Activated T-cell treated with anti-CD3 and anti-CD28 coated beads, Interleukin-2, amount 50 U/mL, for 72 hours (primary cell): ENCODE measurements around the gene VCX3B. TPM values are rescaled to one million over a fixed set of nuclear protein-coding genes. Genes with fewer than 3 reads are reported as not detected.
"Not testable (repeated sequence)": the region's sequence is repeated elsewhere in the genome, so short reads cannot be mapped to it uniquely, and the experiment has no call there.

Source experiments
- ATAC-seq, 2 donors: fragments of 150-1000 bp; cut with Tn5 transposase; replicated peaks in 1 of 2; 2 replicates each; pipeline ENCODE4 v1.10.0; 2021; ENCODE audit warnings: moderate library complexity in 2 of 2, mild to moderate bottlenecking in 1 of 2
- DNase-seq, 2 donors: peaks; one replicate each; pipeline ENCODE4 v3.0.0; 2021 to 2022; ENCODE audit warnings: mixed read lengths in 1 of 2
- H3K27ac Mint-ChIP-seq: one replicate; pipeline ENCODE4 v1.8.0; 2022; ENCODE audit warnings: mild to moderate bottlenecking, moderate library complexity, mixed read lengths
- H3K27me3 Mint-ChIP-seq: one replicate; pipeline ENCODE4 v1.8.0; 2022; ENCODE audit warnings: low read depth, mixed read lengths
- H3K36me3 Mint-ChIP-seq, 2 donors: one replicate each; pipeline ENCODE4 v1.8.0; 2022; ENCODE audit warnings: mixed read lengths in 2 of 2, mild to moderate bottlenecking in 1 of 2; ENCODE audit not compliant: insufficient read depth in 2 of 2
- H3K4me1 Mint-ChIP-seq: one replicate; pipeline ENCODE4 v1.8.0; 2022; ENCODE audit warnings: low read depth, mixed read lengths
- H3K4me3 Mint-ChIP-seq, 2 donors: one replicate each; pipeline ENCODE4 v1.8.0; 2022; ENCODE audit warnings: mild to moderate bottlenecking in 2 of 2, mixed read lengths in 2 of 2, moderate library complexity in 2 of 2
- H3K9me3 Mint-ChIP-seq, 2 donors: one replicate each; pipeline ENCODE4 v1.8.0; 2022; ENCODE audit warnings: mixed read lengths in 2 of 2
- total RNA-seq, 2 donors: library from RNA; stranded (reverse); gene quantifications; one replicate each; pipeline ENCODE4 v1.2.3, GENCODE V29; 2022

VCX3B gene
- total RNA-seq, result not detected

DNA sequence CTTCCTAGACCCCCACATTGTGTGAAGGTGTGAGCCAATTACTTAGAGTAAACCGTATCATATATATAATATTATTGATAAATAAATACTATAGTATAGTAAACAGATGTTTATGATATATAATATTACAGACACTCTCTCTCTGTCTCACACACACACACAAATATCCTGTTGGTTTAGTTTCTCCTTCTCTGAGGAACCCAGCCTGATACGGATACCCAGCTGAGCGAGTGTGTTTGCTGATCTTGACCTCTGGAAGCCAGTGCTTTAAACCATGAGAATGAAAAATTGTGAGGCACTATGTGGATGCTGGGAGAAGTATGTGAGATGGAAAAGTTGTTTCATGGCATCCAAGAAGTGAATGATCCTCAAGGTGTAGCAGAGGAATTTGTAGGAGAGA, at the start of gene VCX3B:
VCX3B (plus strand) TSS at position 301 of the 400 bp plus-strand sequence. CDS start 621 bp downstream, outside the sequence.
- H3K4me3 Mint-ChIP-seq, DNase-seq, H3K9me3 Mint-ChIP-seq, H3K27me3 Mint-ChIP-seq, H3K36me3 Mint-ChIP-seq, H3K4me1 Mint-ChIP-seq, H3K27ac Mint-ChIP-seq, ATAC-seq: not testable (repeated sequence)

DNA sequence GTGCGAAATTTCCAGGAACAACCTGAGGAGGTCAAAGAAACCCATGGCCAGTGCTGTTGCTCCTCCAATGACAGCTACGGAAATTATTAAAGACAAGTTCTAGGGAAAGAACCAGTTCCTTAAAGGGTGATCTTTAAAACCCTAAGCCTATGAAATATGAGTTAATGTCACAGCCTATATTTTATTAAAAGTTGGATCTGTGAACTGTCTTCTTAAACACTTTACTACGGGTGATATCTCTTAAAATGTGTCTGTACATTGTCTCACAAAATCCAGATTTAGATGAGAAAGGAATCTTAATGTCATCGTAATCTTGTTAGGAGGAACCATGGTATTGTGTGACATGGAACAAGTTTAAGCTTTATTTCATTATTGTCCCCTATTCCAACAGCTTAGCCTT, 46.3 kb upstream of the VCX3B start:
- DNase-seq, result no peak
- ATAC-seq, result no peak
- Mint-ChIP-seq H3K27ac (no peak overlapping the region), H3K4me1 (no peaks in the 10 kb centered on the region), H3K27me3 (no peaks in the 10 kb centered on the region), H3K4me3 (no peak overlapping the region), H3K9me3 (peaks cover 0 to 20% of the 10 kb centered on the region in 2 donors), H3K36me3 (peaks cover 0 to 2% of the 10 kb centered on the region in 2 donors)

DNA sequence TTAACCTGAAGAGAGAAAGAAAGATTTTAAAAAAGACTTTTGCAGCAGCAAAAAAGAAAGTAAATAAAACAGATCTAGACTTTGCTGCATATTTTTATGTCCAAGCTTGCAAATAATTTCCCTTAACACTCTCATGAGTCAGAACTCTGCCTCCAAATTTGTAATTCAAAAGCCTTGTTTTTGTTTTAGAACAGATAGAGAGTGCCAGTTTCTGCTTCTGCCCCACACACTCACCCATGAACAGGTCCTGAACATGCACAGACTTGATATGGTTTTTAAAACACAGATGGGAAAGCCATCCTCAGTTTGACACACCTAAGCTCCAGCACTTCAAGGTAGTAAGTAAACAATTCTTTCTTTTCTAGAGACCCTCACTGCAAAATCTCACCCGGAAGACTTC, 39.7 kb upstream of the VCX3B start:
- Mint-ChIP-seq H3K9me3 (peaks cover 4 to 8% of the 10 kb centered on the region in 2 donors), H3K36me3 (peaks cover 0 to 2% of the 10 kb centered on the region in 2 donors), H3K4me1 (no peaks in the 10 kb centered on the region), H3K4me3 (no peak overlapping the region), H3K27me3 (no peaks in the 10 kb centered on the region), H3K27ac (no peak overlapping the region)
- no peak for DNase-seq
- no peak for ATAC-seq

DNA sequence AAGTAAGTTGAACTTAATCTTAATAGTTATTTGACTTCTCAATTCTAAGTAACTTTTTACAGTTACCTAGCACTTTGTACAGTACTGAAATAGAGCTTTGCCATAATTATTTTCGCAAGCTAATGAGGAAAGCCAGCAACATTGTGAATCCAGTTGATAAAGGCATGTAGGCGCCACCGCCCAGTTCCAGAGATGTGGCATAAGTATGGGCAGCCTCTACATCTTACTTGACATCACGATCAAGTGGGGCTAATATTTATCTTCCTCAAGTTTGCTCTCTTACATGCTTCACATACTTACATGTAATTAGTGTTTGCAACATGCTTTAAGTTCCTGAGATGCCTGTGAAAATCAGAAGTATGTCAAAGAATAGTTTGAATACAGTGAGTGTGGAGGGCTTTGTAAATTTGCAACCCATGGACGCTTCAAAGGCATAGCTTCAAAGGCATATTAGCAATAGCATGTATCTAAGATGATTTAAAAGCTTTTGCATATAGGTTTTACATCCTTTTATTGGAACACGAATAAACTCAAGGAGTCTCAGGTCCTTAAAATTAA, 34.9 kb upstream of the VCX3B start:
- no peak overlapping the region for H3K4me3 Mint-ChIP-seq
- H3K36me3 Mint-ChIP-seq, result peaks cover 0 to 2% of the 10 kb centered on the region in 2 donors
- no peaks in the 10 kb centered on the region for H3K27me3 Mint-ChIP-seq
- DNase-seq, result no peak
- no peak overlapping the region for H3K27ac Mint-ChIP-seq
- H3K9me3 Mint-ChIP-seq, result peaks cover 2 to 11% of the 10 kb centered on the region in 2 donors
- no peak for ATAC-seq
- no peaks in the 10 kb centered on the region for H3K4me1 Mint-ChIP-seq

DNA sequence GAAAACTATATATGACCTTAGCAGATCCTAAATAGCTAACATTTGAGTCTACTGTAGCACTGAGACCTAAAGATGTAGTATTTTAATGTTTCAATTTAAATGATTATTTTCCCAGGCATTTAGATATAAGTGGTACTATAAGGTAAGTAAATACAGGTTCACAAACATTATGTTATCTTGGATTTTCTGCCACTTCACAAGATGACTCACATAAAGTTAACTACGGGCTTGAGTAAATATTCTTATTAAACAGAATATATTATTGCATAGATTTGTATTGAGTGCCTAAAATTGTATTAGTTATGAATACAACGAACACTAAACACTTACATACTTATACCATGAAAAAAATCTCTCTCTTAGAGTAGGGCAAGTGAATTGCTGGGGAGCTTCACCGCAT, 34.2 kb upstream of the VCX3B start:
- no peak for DNase-seq
- Mint-ChIP-seq H3K27me3 (no peaks in the 10 kb centered on the region), H3K27ac (no peak overlapping the region), H3K4me3 (no peak overlapping the region), H3K36me3 (peaks cover 0 to 2% of the 10 kb centered on the region in 2 donors), H3K9me3 (peaks cover 2 to 11% of the 10 kb centered on the region in 2 donors), H3K4me1 (no peaks in the 10 kb centered on the region)
- no peak for ATAC-seq

DNA sequence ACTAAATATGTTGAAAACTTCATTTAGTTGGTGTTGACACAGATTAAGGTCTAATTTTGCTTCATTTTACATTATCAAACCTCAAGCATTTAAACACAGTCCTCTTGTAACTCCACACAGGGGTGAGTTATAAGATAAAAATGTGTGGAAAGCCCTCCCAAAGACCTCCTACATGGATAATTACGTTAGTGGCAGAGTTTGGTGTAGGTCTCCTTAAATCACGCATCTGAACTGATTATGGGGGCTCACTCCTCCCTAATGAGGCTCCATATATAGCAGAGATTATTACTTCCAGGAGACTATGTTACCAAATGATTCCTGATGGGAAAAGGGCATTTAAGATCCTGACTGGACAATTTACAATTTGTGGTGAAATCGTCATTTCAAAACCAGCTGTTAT, 32.2 kb upstream of the VCX3B start:
- peaks cover 2 to 11% of the 10 kb centered on the region in 2 donors for H3K9me3 Mint-ChIP-seq
- no peaks in the 10 kb centered on the region for H3K27me3 Mint-ChIP-seq
- H3K27ac Mint-ChIP-seq, result no peak overlapping the region
- H3K4me3 Mint-ChIP-seq, result no peak overlapping the region
- ATAC-seq (no peak), DNase-seq (no peak)
- peaks cover 0 to 2% of the 10 kb centered on the region in 2 donors for H3K36me3 Mint-ChIP-seq
- no peaks in the 10 kb centered on the region for H3K4me1 Mint-ChIP-seq

DNA sequence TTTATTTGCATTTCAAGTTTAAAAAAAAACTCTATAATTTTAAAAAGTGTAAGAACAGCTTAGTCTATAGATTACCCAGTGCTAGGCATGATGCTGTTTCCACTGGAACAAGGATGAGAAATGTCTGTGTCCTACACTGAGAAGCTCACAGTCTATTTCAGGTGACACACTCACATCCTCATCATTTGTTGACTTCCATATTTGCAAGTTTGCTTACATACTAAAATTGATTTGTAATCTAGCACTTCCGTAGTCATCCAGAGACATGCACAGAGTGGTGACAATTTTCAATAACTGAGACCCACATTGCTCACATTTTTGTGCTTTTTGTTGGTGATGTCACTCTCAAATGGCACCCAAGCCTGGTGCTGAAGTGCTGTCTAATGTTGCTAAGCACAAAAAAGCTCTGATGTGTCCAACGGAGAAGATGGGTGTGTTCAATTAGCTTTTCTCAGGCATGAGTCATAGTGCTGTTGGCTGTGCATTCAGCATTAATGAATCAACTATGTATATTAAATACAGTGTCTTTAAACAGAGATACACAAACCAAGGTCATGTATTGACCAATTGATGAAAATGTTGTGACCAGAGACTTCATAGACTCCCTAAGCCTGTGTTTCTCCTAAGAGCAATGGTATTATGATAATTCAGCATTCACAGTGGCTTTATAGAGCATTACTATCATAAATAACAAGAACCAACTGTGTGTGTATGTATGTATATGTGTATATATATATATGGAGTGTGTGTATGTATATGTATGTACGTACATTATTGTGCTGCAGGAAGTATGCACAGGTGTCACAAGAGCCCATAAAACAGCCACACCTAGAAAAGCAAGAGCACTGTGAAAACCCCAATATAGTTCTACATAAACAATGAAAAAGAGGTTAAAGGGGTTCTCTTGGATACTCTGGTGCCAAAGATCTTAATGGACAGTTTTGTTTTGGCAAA, 31.2 kb upstream of the VCX3B start:
- Mint-ChIP-seq H3K4me3 (no peak overlapping the region), H3K9me3 (peaks cover 2 to 10% of the 10 kb centered on the region in 2 donors), H3K27me3 (no peaks in the 10 kb centered on the region), H3K36me3 (peaks cover 0 to under 1% of the 10 kb centered on the region in 2 donors), H3K4me1 (no peaks in the 10 kb centered on the region), H3K27ac (no peak overlapping the region)
- no peak for DNase-seq
- no peak for ATAC-seq

DNA sequence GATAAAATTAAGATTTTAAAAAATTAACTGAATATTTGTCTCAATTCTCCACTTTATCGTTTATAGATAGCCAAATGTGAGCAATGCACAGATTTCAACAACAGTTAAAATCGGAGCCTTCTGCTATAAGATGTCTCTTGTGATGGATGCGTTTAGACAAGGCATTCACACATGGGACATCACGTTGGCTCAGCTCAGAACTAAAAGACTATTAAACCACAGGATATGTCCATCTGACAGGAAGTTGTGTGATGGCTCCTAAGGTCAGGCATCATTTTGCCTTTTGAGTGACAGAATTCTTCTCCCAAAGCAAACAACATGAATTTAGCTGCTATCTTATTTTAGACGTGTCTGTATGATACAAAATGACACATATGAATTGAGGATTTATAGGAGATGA, 17.3 kb upstream of the VCX3B start:
- Mint-ChIP-seq H3K36me3 (no peaks in the 10 kb centered on the region), H3K4me3 (no peak overlapping the region), H3K27me3 (no peaks in the 10 kb centered on the region), H3K27ac (no peak overlapping the region), H3K9me3 (peaks cover 0 to 3% of the 10 kb centered on the region in 2 donors), H3K4me1 (no peaks in the 10 kb centered on the region)
- ATAC-seq (no peak), DNase-seq (no peak)

DNA sequence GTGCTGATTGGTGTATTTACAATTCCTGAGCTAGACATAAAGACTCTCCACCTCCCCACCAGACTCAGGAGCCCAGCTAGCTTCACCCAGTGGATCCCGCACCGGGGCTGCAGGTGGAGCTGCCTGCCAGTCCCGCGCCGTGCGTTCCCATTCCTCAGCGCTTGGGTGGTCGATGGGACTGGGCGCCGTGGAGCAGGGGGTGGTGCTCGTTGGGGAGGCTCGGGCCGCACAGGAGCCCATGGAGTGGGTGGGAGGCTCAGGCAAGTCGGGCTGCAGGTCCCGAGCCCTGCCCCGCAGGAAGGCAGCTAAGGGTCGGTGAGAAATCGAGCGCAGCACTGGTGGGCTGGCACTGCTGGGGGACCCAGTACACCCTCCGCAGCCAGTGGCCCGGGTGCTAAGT, 12.3 kb upstream of the VCX3B start:
- ATAC-seq, H3K4me1 Mint-ChIP-seq, H3K27me3 Mint-ChIP-seq, H3K27ac Mint-ChIP-seq, DNase-seq, H3K4me3 Mint-ChIP-seq, H3K36me3 Mint-ChIP-seq, H3K9me3 Mint-ChIP-seq: not testable (repeated sequence)

DNA sequence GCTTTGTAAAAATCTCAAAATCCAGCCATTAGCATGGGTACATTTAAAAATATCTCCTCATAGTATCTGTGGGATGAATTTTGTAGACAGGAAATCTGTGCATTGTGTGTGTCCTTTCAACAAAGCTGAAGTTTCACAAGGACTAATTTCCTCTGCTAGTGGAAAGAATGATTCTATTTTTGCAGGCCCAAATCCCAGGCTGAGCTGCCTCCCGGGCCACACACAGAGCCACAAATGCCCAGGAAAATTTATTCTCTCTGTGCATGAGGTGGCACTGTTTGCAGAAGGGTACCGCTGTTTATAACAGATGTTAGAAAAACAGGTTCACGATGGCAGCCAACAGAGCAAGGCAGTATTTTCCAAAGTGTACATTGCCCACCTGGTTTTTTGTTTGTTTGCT, 11.0 kb upstream of the VCX3B start:
- Mint-ChIP-seq H3K4me1 (no peaks in the 10 kb centered on the region), H3K27me3 (no peaks in the 10 kb centered on the region), H3K27ac (no peak overlapping the region)

DNA sequence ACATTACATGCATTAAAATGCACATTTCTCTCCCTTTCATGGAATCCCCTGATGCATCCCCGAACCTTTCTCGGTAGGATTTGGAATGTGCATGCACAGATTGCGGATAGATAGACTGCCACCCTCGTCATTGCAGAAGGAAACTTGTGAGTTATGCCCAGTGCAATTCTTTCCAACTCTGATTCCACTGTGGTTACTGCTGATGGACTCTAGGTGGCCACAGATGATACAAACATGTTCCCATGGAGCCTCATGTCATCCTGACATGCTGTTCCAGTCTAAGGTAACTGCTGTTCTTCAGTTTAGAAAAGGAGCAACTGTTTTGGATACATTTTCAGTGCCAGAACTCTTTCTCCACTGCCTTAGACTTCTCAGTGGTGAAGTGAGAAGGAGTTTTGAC, 9.1 kb upstream of the VCX3B start:
- H3K4me1 Mint-ChIP-seq, result no peaks in the 10 kb centered on the region
- no peak for DNase-seq
- H3K4me3 Mint-ChIP-seq, result no peak overlapping the region
- H3K27me3 Mint-ChIP-seq, result no peaks in the 10 kb centered on the region
- peaks cover 7 to 10% of the 10 kb centered on the region in 2 donors for H3K9me3 Mint-ChIP-seq
- no peak overlapping the region for H3K27ac Mint-ChIP-seq
- no peaks in the 10 kb centered on the region for H3K36me3 Mint-ChIP-seq
- no peak for ATAC-seq

More for the DNA sequence above, 11.0 kb upstream of the VCX3B start:
- DNase-seq (no peak), ATAC-seq (no peak)
- H3K9me3 Mint-ChIP-seq, result peaks cover 4 to 6% of the 10 kb centered on the region in 2 donors
- no peak overlapping the region for H3K4me3 Mint-ChIP-seq
- no peaks in the 10 kb centered on the region for H3K36me3 Mint-ChIP-seq

DNA sequence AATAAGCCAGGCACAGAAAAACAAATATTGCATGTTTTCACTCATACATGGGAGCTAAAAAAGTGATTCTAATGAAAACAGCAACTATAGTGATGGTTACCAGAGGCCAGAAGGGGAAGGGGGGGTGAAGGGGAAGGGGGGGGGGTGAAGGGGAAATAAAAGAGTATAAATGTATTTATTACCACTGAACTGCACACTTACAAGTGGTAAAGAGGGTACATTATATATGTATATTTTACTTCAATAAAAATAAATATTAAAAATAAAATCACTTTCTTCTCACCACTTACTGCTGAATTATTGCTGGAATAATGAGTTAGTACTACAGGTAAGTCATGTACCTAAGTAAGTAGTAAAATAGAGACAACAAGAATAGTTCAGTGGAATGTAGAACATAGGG, 2.1 kb upstream of the VCX3B start:
- Mint-ChIP-seq H3K27ac (no peak overlapping the region), H3K4me1 (no peaks in the 10 kb centered on the region), H3K9me3 (peaks cover 7 to 8% of the 10 kb centered on the region in 2 donors), H3K36me3 (peaks cover 0 to 5% of the 10 kb centered on the region in 2 donors), H3K27me3 (no peaks in the 10 kb centered on the region), H3K4me3 (no peak overlapping the region)
- ATAC-seq (no peak), DNase-seq (no peak)

DNA sequence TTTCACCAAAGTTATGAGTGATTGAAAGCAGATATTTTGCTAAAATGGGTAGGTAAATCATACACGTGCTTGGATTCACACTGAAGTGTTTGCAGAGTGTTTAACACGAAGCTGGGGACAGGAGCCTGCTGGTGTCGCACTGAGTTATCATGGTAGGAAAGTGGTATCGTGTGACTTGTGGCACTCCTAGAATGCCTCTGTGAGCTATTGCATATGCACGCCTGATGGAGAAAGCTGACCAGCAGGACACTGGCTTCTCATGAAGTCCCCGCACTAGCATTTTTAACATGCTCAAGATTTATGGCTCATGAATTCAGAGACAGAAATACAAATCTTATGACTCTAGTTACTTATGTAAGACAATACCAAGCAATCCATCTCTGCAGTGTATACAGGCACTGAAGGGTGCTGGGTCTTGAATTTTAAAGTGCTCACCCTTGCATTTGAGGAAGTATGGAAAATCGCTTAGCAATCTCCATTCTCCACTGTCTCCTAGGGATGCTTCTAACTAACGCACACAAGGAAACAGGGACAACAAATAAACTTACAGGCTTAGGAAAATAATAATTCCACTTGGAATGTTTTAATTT, 19.8 kb downstream of the VCX3B start:
- peaks cover 4 to 6% of the 10 kb centered on the region in 2 donors for H3K9me3 Mint-ChIP-seq
- no peak overlapping the region for H3K27ac Mint-ChIP-seq
- ATAC-seq, result no peak
- H3K4me1 Mint-ChIP-seq, result no peaks in the 10 kb centered on the region
- DNase-seq, result no peak
- no peaks in the 10 kb centered on the region for H3K27me3 Mint-ChIP-seq
- H3K36me3 Mint-ChIP-seq, result no peaks in the 10 kb centered on the region
- H3K4me3 Mint-ChIP-seq, result no peak overlapping the region
